Measurements from ENCODE around the gene IKZF3.

Gene IKZF3

DNA sequence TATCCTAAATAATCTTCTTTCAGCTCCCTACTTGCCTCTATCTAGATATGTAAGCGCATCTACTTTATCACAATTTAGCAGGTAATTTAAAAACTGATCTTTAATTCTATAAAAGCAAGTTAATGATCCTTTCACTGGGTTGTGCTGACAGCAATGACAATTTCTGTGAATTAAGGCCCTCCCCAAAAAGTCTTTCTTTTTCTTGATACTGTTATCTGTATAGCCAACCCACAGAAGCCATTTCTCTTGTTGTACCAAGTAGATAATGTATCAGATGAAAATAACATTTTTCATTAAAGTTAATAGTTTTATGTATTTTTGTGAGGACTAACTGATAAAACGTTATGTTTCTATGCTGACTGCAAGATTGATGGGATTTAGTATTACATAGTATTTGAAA, 7.7 kb upstream of the IKZF3 start:
- POLR2A ChIA-PET: no interaction called here
- no peaks in the 10 kb centered on the region for H3K4me1 ChIP-seq (ENCODE audit: control insufficient read depth, insufficient read depth, low read length)
- no peak for TF ChIP-seq TRIM28 (IDR thresholded peaks at IDR 0.05; ENCODE audit: borderline replicate concordance, low read length)
- TF ChIP-seq ZNF501 (tag by site-specific recombination; IDR thresholded peaks at IDR 0.05): no peak
- TF ChIP-seq, protein P1, sequence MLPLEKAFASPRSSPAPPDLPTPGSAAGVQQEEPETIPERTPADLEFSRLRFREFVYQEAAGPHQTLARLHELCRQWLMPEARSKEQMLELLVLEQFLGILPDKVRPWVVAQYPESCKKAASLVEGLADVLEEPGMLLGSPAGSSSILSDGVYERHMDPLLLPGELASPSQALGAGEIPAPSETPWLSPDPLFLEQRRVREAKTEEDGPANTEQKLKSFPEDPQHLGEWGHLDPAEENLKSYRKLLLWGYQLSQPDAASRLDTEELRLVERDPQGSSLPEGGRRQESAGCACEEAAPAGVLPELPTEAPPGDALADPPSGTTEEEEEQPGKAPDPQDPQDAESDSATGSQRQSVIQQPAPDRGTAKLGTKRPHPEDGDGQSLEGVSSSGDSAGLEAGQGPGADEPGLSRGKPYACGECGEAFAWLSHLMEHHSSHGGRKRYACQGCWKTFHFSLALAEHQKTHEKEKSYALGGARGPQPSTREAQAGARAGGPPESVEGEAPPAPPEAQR (tag by site-specific recombination; IDR thresholded peaks at IDR 0.05): no peak
- H3K9me3 ChIP-seq (ENCODE audit: control insufficient read depth, insufficient read depth, low read depth, low read length): no peaks in the 10 kb centered on the region
- H3K36me3 ChIP-seq (ENCODE audit: control insufficient read depth in 2 of 2, insufficient read depth in 1 of 2, low read length in 2 of 2): no peaks in the 10 kb centered on the region
- CTCF ChIA-PET: interaction anchor here (0.9 to 1.6 kb wide), 2 partner anchors 26 to 109 kb away, joined by 3 to 4 read pairs; partner anchors contain the start of gene PSMD3
- H3K4me3 ChIP-seq (ENCODE audit: low read depth, low read length): no peak overlapping the region
- H3K27ac ChIP-seq (ENCODE audit: extremely low read depth, low read depth, low read length): no peak overlapping the region

DNA sequence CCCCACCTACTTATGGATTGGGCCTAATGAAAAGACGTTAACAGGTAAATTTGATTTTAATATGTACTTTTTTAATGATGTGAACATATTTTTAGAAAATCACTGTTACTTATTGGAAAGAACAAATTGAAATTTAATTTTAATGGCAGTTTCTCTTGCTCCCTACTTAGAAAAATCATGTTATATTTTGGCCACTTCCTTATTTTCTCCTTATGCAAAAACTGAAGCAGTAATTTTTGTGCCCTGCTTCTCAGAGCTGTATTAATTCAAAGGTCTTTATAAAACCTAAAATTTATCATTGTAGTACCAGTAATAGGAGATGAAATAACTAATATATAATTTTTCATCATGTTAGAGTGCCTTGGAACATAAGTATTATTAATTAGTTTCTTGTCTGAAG, 6.7 kb upstream of the IKZF3 start:
- Histone ChIP-seq H3K4me3 (ENCODE audit: low read depth, low read length) (no peak overlapping the region), H3K9me3 (ENCODE audit: control insufficient read depth, insufficient read depth, low read depth, low read length) (no peaks in the 10 kb centered on the region), H3K36me3 (ENCODE audit: control insufficient read depth in 2 of 2, insufficient read depth in 1 of 2, low read length in 2 of 2) (no peaks in the 10 kb centered on the region), H3K27ac (ENCODE audit: extremely low read depth, low read depth, low read length) (no peak overlapping the region), H3K4me1 (ENCODE audit: control insufficient read depth, insufficient read depth, low read length) (no peaks in the 10 kb centered on the region)
- TF ChIP-seq ZNF629 (tag by site-specific recombination; IDR thresholded peaks at IDR 0.05) (no peak), GLI2 (tag by site-specific recombination; IDR thresholded peaks at IDR 0.05; ENCODE audit: borderline replicate concordance, low read depth) (no peak), TRIM28 (IDR thresholded peaks at IDR 0.05; ENCODE audit: borderline replicate concordance, low read length) (no peak), ZNF146 (tag by site-specific recombination; IDR thresholded peaks at IDR 0.05) (no peak)
- TF ChIP-seq, protein P2, sequence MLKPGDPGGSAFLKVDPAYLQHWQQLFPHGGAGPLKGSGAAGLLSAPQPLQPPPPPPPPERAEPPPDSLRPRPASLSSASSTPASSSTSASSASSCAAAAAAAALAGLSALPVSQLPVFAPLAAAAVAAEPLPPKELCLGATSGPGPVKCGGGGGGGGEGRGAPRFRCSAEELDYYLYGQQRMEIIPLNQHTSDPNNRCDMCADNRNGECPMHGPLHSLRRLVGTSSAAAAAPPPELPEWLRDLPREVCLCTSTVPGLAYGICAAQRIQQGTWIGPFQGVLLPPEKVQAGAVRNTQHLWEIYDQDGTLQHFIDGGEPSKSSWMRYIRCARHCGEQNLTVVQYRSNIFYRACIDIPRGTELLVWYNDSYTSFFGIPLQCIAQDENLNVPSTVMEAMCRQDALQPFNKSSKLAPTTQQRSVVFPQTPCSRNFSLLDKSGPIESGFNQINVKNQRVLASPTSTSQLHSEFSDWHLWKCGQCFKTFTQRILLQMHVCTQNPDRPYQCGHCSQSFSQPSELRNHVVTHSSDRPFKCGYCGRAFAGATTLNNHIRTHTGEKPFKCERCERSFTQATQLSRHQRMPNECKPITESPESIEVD (tag by site-specific recombination; IDR thresholded peaks at IDR 0.05): no peak
- TF ChIP-seq, protein P1 (tag by site-specific recombination; IDR thresholded peaks at IDR 0.05): no peak
- CTCF ChIA-PET: interaction anchor here (0.6 to 0.9 kb wide), 2 partner anchors 24 to 248 kb away, joined by 3 read pairs; no protein-coding TSS in a partner anchor
- POLR2A ChIA-PET: no interaction called here

DNA sequence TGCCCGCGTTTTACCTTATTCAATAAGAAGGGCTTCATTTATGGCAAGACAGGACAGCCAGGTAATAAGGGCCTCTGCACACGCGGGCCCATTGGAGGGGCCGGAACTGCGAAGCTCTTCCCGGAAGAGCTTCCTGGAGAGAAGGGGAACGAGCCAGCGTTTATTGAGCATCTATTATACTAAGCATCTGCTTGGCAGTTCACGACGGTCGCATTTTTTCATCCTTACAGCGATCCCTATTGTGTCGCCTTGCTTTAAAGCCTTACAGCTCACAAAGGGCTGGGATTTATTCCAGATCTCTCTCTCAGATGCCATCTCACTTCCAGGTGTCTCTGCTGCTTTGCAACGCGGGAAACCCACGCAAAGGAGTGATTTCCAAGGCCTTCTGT, 4.4 kb upstream of the IKZF3 start:
- ChIA-PET CTCF (interaction anchor here (0.6 kb wide), 1 partner anchor 155 kb away, joined by 3 read pairs; no protein-coding TSS in a partner anchor), POLR2A (no interaction called here)
- Histone ChIP-seq H3K4me3 (ENCODE audit: low read depth, low read length) (no peak overlapping the region), H3K36me3 (ENCODE audit: control insufficient read depth in 2 of 2, insufficient read depth in 1 of 2, low read length in 2 of 2) (no peaks in the 10 kb centered on the region), H3K27ac (ENCODE audit: extremely low read depth, low read depth, low read length) (no peak overlapping the region), H3K4me1 (ENCODE audit: control insufficient read depth, insufficient read depth, low read length) (peaks cover 6% of the 10 kb centered on the region; the same call in 1 of the 2 replicates), H3K9me3 (ENCODE audit: control insufficient read depth, insufficient read depth, low read depth, low read length) (no peaks in the 10 kb centered on the region)
- TF ChIP-seq, protein P3, sequence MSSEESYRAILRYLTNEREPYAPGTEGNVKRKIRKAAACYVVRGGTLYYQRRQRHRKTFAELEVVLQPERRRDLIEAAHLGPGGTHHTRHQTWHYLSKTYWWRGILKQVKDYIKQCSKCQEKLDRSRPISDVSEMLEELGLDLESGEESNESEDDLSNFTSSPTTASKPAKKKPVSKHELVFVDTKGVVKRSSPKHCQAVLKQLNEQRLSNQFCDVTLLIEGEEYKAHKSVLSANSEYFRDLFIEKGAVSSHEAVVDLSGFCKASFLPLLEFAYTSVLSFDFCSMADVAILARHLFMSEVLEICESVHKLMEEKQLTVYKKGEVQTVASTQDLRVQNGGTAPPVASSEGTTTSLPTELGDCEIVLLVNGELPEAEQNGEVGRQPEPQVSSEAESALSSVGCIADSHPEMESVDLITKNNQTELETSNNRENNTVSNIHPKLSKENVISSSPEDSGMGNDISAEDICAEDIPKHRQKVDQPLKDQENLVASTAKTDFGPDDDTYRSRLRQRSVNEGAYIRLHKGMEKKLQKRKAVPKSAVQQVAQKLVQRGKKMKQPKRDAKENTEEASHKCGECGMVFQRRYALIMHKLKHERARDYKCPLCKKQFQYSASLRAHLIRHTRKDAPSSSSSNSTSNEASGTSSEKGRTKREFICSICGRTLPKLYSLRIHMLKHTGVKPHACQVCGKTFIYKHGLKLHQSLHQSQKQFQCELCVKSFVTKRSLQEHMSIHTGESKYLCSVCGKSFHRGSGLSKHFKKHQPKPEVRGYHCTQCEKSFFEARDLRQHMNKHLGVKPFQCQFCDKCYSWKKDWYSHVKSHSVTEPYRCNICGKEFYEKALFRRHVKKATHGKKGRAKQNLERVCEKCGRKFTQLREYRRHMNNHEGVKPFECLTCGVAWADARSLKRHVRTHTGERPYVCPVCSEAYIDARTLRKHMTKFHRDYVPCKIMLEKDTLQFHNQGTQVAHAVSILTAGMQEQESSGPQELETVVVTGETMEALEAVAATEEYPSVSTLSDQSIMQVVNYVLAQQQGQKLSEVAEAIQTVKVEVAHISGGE (tag by site-specific recombination; conservative IDR thresholded peaks at IDR 0.05; ENCODE audit: low read depth): no peak
- TF ChIP-seq, protein P4, sequence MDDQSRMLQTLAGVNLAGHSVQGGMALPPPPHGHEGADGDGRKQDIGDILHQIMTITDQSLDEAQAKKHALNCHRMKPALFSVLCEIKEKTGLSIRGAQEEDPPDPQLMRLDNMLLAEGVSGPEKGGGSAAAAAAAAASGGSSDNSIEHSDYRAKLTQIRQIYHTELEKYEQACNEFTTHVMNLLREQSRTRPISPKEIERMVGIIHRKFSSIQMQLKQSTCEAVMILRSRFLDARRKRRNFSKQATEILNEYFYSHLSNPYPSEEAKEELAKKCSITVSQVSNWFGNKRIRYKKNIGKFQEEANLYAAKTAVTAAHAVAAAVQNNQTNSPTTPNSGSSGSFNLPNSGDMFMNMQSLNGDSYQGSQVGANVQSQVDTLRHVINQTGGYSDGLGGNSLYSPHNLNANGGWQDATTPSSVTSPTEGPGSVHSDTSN (CRISPR knock-in tag; IDR thresholded peaks at IDR 0.05): no peak
- TF ChIP-seq ZNF529 (tag by site-specific recombination; IDR thresholded peaks at IDR 0.05; ENCODE audit: insufficient replicate concordance) (no peak), ZBTB21 (tag by site-specific recombination; IDR thresholded peaks at IDR 0.05) (no peak), ZNF175 (tag by site-specific recombination; IDR thresholded peaks at IDR 0.05) (no peak), ZNF664 (tag by site-specific recombination; IDR thresholded peaks at IDR 0.05) (peak; percentile 51; the same call in 1 of the 2 replicates), PRDM1 (tag by site-specific recombination; IDR thresholded peaks at IDR 0.05) (no peak), ZNF510 (tag by site-specific recombination; IDR thresholded peaks at IDR 0.05; ENCODE audit: insufficient replicate concordance) (no peak)
